NCI-H2196 treated with DMSO at 0.1 percent for 48 hours (cell line): ENCODE measurements around the gene SCGB1A1.
"Not testable (repeated sequence)": the region's sequence is repeated elsewhere in the genome, so short reads cannot be mapped to it uniquely, and the experiment has no call there.

Experiments
- DNase-seq: peaks from one replicate; lab custom pipeline; 2025; ENCODE audit not compliant: unreplicated experiment; lab: John Stamatoyannopoulos, UW

SCGB1A1 gene

GRCh38 chr11:62449451-62449851, 30.6 kb downstream of the SCGB1A1 start:
- peak; percentile 60 for DNase-seq

GRCh38 chr11:62449912-62450311, 31.1 kb downstream of the SCGB1A1 start:
- not testable (repeated sequence) for DNase-seq

- no peak for DNase-seq
Measured at GRCh38 chr11:62450543-62451240, 31.9 kb downstream of the SCGB1A1 start.

GRCh38 chr11:62451241-62451621, 32.4 kb downstream of the SCGB1A1 start:
- DNase-seq: no peak

- DNase-seq: no peak
Measured at GRCh38 chr11:62452261-62452660, 33.4 kb downstream of the SCGB1A1 start.

- DNase-seq: no peak
Measured at GRCh38 chr11:62452839-62453468, 34.1 kb downstream of the SCGB1A1 start.

- DNase-seq: peak; percentile 26
Measured at GRCh38 chr11:62456630-62457029, 37.8 kb downstream of the SCGB1A1 start.

GRCh38 chr11:62457478-62457877, 38.6 kb downstream of the SCGB1A1 start:
- DNase-seq: no peak

GRCh38 chr11:62458212-62459002, 39.6 kb downstream of the SCGB1A1 start:
- no peak for DNase-seq

GRCh38 chr11:62459080-62459479, 40.2 kb downstream of the SCGB1A1 start:
- no peak for DNase-seq

- DNase-seq: no peak
Measured at GRCh38 chr11:62461740-62462507, 43.1 kb downstream of the SCGB1A1 start.

- no peak for DNase-seq
Measured at GRCh38 chr11:62462508-62462892, 43.7 kb downstream of the SCGB1A1 start.

- no peak for DNase-seq
Measured at GRCh38 chr11:62463121-62463542, 44.3 kb downstream of the SCGB1A1 start.

GRCh38 chr11:62464655-62465054, 45.8 kb downstream of the SCGB1A1 start:
- no peak for DNase-seq

GRCh38 chr11:62466444-62466843, 47.6 kb downstream of the SCGB1A1 start:
- DNase-seq: no peak

GRCh38 chr11:62468577-62468976, 49.7 kb downstream of the SCGB1A1 start:
- no peak for DNase-seq

- DNase-seq: no peak
Measured at GRCh38 chr11:62471603-62472002, 52.8 kb downstream of the SCGB1A1 start.

- no peak for DNase-seq
Measured at GRCh38 chr11:62472063-62472884, 53.4 kb downstream of the SCGB1A1 start.
